ENCODE data around the gene ZNF446. TPM values are rescaled to one million over a fixed set of nuclear protein-coding genes. Genes with fewer than 3 reads are reported as not detected.

Gene ZNF446
- total and polyA plus RNA-seq, 7 donors: 3.5 to 8.7 (median 6.2) TPM

GRCh38 chr19:58516964-58517833 is 41.0 kb downstream of the ZNF446 start:
- Histone ChIP-seq H3K27ac (no peak overlapping the region), H3K9me3 (no peaks in the 10 kb centered on the region), H3K4me3 (no peak overlapping the region), H3K4me1 (peaks cover 33% of the 10 kb centered on the region), H3K27me3 (ENCODE audit: insufficient read depth in 3 of 3, low read length in 2 of 3) (no peaks in the 10 kb centered on the region), H3K36me3 (ENCODE audit: insufficient read depth in 1 of 2, low read depth in 1 of 2) (peaks cover 0 to 20% of the 10 kb centered on the region in 2 donors)
- WGBS, 3 donors: 84 to 91% (median 86%) methylated on average over 64 to 65 of the region's 65 CpGs
- DNase-seq (no peak), ATAC-seq (no peak)
- TF ChIP-seq CTCF (IDR thresholded peaks at IDR 0.05): no peak
- intact Hi-C loops (cut with DNase I): no loop called here

- Histone ChIP-seq H3K27ac (peak overlapping the region; percentile 97), H3K4me1 (peaks cover 33% of the 10 kb centered on the region), H3K4me3 (peak overlapping the region; percentile 98), H3K9me3 (no peaks in the 10 kb centered on the region), H3K36me3 (ENCODE audit: insufficient read depth in 1 of 2, low read depth in 1 of 2) (peaks cover 0 to 20% of the 10 kb centered on the region in 2 donors), H3K27me3 (ENCODE audit: insufficient read depth in 3 of 3, low read length in 2 of 3) (no peaks in the 10 kb centered on the region)
- intact Hi-C loops (cut with DNase I): no loop called here
- DNase-seq: no peak
- no peak for TF ChIP-seq CTCF (IDR thresholded peaks at IDR 0.05)
- WGBS, 3 donors: 11 to 14% (median 13%) methylated on average over 22 of the region's 22 CpGs
- no peak for ATAC-seq
Measured at GRCh38 chr19:58518256-58519086, 42.3 kb downstream of the ZNF446 start.

- WGBS, 3 donors: 0 to 1% (median 1%) methylated on average over 14 of the region's 14 CpGs
- H3K27ac ChIP-seq: peak overlapping the region; percentile 97
- H3K9me3 ChIP-seq: no peaks in the 10 kb centered on the region
- H3K4me1 ChIP-seq: peaks cover 33% of the 10 kb centered on the region
- H3K27me3 ChIP-seq (ENCODE audit: insufficient read depth in 3 of 3, low read length in 2 of 3): no peaks in the 10 kb centered on the region
- H3K36me3 ChIP-seq (ENCODE audit: insufficient read depth in 1 of 2, low read depth in 1 of 2): peaks cover 0 to 20% of the 10 kb centered on the region in 2 donors
- ATAC-seq: peak; percentile 44 to 61 (median 54)
- peak overlapping the region; percentile 98 for H3K4me3 ChIP-seq
- DNase-seq: peak; percentile 68 to 82
- TF ChIP-seq CTCF (IDR thresholded peaks at IDR 0.05): peak; percentile 48
- intact Hi-C loops (cut with DNase I): no loop called here
Measured at GRCh38 chr19:58519087-58519354, 42.9 kb downstream of the ZNF446 start.

GRCh38 chr19:58519355-58520256 is 43.5 kb downstream of the ZNF446 start, which contains the start of gene ZBTB45:
TSS of gene ZBTB45 (minus strand) at chr19:58519810. CDS start at chr19:58517673, 2,137 bp downstream.
- WGBS, 3 donors: 0% methylated on average over 76 to 87 of the region's 87 CpGs
- Histone ChIP-seq H3K27ac (peak within 1 kb of the TSS; percentile 97), H3K4me1 (peaks cover 30% of the 10 kb centered on the region), H3K27me3 (ENCODE audit: insufficient read depth in 3 of 3, low read length in 2 of 3) (no peaks in the 10 kb centered on the region), H3K9me3 (no peaks in the 10 kb centered on the region), H3K4me3 (peak within 1 kb of the TSS; percentile 98), H3K36me3 (ENCODE audit: insufficient read depth in 1 of 2, low read depth in 1 of 2) (peaks cover 0 to 20% of the 10 kb centered on the region in 2 donors)
- peak; percentile 90 to 96 for DNase-seq
- peak; percentile 90 to 91 (median 91) for ATAC-seq
- intact Hi-C loops (cut with DNase I): loop anchor here in 1 of 2 donors (2.0 kb wide), 1 partner anchor 23 kb away; no protein-coding TSS in a partner anchor
- TF ChIP-seq CTCF (IDR thresholded peaks at IDR 0.05): peak; percentile 55
